Naive thymus-derived CD4-positive, alpha-beta T cell (primary cell): ENCODE measurements around the gene DNAH2. TPM values are rescaled to one million over a fixed set of nuclear protein-coding genes. Genes with fewer than 3 reads are reported as not detected.

Source experiments
- ATAC-seq: fragments of 150-1000 bp; cut with Tn5 transposase; 2 replicates; pipeline ENCODE4 v1.10.0; 2021; ENCODE audit warnings: mild to moderate bottlenecking, moderate library complexity
- CTCF ChIA-PET: fragments of 350-600 bp; sonication (Branson Sonifier 250); formaldehyde crosslinking; loops from one replicate; lab custom pipeline; 2021; ENCODE audit warnings: antibody characterized with exemption; lab: Charles Lee
- POLR2A ChIA-PET: fragments of 350-600 bp; sonication (Branson Sonifier 250); formaldehyde crosslinking; loops from one replicate; lab custom pipeline; 2021; ENCODE audit warnings: antibody characterized with exemption, inconsistent platforms; lab: Charles Lee
- DNase-seq, 9 donors: peaks; one replicate each; pipeline versions ENCODE4 v3.0.0 to v3.0.0-alpha.2; 2020 to 2022; ENCODE audit warnings: mixed read lengths in 1 of 9
- H3K27ac ChIP-seq: one replicate; pipeline ENCODE4 v1.7.0; 2013; ENCODE audit warnings: mild to moderate bottlenecking, low read depth, low read length, moderate library complexity
- H3K27me3 ChIP-seq, 2 donors: one replicate each; pipeline ENCODE4 v1.7.0; 2013; ENCODE audit warnings: low read length in 2 of 2, mild to moderate bottlenecking in 2 of 2, moderate library complexity in 2 of 2; ENCODE audit not compliant: control insufficient read depth in 2 of 2, insufficient read depth in 2 of 2
- H3K36me3 ChIP-seq, 3 experiments: 1 replicate in 2 of 3; 2 replicates in 1 of 3; pipeline ENCODE4 v1.7.0; 2013; ENCODE audit warnings: low read length in 3 of 3, mild to moderate bottlenecking in 3 of 3, moderate library complexity in 1 of 3; ENCODE audit not compliant: insufficient read depth in 3 of 3, control insufficient read depth in 2 of 3
- H3K4me1 ChIP-seq, 2 donors: one replicate each; pipeline ENCODE4 v1.7.0; 2013; ENCODE audit warnings: low read length in 2 of 2, mild to moderate bottlenecking in 2 of 2, moderate library complexity in 1 of 2; ENCODE audit not compliant: control insufficient read depth in 2 of 2, insufficient read depth in 2 of 2
- H3K4me3 ChIP-seq: 2 replicates; pipeline ENCODE4 v1.7.0; 2013; ENCODE audit warnings: mild to moderate bottlenecking, low read length
- H3K9me3 ChIP-seq, 3 experiments: 1 replicate in 2 of 3; 2 replicates in 1 of 3; pipeline ENCODE4 v1.7.0; 2013; ENCODE audit warnings: low read length in 3 of 3; ENCODE audit not compliant: control insufficient read depth in 2 of 3
- H3K27ac Mint-ChIP-seq, 9 donors: one replicate each; pipeline ENCODE4 v1.8.0; 2020 to 2022; ENCODE audit warnings: mixed read lengths in 9 of 9, mild to moderate bottlenecking in 8 of 9, moderate library complexity in 5 of 9, inconsistent platforms in 2 of 9
- H3K27me3 Mint-ChIP-seq, 5 donors: one replicate each; pipeline ENCODE4 v1.8.0; 2021 to 2022; ENCODE audit warnings: mixed read lengths in 5 of 5, mild to moderate bottlenecking in 1 of 5
- H3K36me3 Mint-ChIP-seq, 5 donors: one replicate each; pipeline ENCODE4 v1.8.0; 2020 to 2022; ENCODE audit warnings: mixed read lengths in 5 of 5, mild to moderate bottlenecking in 3 of 5, inconsistent platforms in 1 of 5
- H3K4me1 Mint-ChIP-seq, 7 donors: one replicate each; pipeline ENCODE4 v1.8.0; 2020 to 2022; ENCODE audit warnings: mixed read lengths in 7 of 7, mild to moderate bottlenecking in 3 of 7, inconsistent platforms in 1 of 7
- H3K4me3 Mint-ChIP-seq, 10 donors: one replicate each; pipeline ENCODE4 v1.8.0; 2020 to 2022; ENCODE audit warnings: mild to moderate bottlenecking in 10 of 10, mixed read lengths in 10 of 10, moderate library complexity in 6 of 10, inconsistent platforms in 2 of 10
- H3K9me3 Mint-ChIP-seq, 11 donors: one replicate each; pipeline ENCODE4 v1.8.0; 2020 to 2022; ENCODE audit warnings: mixed read lengths in 11 of 11, mild to moderate bottlenecking in 4 of 11, inconsistent platforms in 1 of 11, moderate library complexity in 1 of 11
- intact Hi-C, 2 donors: fragments of 100-400 bp; cut with micrococcal nuclease; formaldehyde crosslinking; loops; one replicate each; pipeline ENCODE4 v1.15.1; 2023
- polyA plus RNA-seq, 2 donors: library from polyadenylated mRNA; unstranded; fragments of 300-500 nt; fragmentation: Illumina TruSeq; gene quantifications; one replicate each; pipeline ENCODE4 v1.2.3, GENCODE V29; 2021
- total RNA-seq, 6 experiments: library from RNA in 5 of 6; stranded (reverse) in 5 of 6; gene quantifications; 1 replicate in 5 of 6; 2 replicates in 1 of 6; pipeline ENCODE4 v1.2.3 and lab custom pipeline; 2021 to 2026

Gene DNAH2
- total and polyA plus RNA-seq, 7 experiments from 2014 or later: 0.03 TPM; not detected in 6

DNA sequence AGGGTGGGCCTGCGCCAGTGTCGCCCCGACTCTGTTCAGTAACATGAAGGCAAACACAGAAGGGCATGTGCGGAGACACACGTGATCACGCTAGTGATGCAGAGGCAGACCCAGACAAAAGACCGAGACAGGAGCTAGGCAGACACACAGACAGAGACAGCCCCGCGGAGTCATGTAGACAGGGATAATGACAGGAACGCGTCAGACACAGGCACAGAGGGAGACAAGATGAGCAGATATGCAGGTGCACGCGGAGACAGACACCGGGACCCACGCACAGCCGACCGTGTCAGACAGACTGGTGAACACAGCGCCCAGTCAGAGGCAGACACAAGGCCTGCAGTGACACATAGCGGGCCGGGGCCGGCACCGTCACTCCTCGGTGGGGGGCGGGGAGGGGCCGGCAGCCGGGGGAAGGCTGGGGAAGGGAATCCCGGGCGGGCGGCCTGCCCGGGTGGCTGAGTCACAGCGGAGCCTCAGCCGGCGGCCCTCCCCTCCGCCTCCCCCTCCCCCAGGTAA, 123.9 kb downstream of the DNAH2 start:
- intact Hi-C loops: loop anchor here (5.0 to 10.0 kb wide), 5 partner anchors 224 to 1189 kb away; partner anchors contain the start of genes ACADVL (in 1 of the 2), C17orf100 (in 1 of the 2), DLG4 (in 1 of the 2) and FGF11 (in 1 of the 2)
- Mint-ChIP-seq H3K9me3 (peaks cover 0 to 13% (median 0%) of the 10 kb centered on the region in 11 donors), H3K4me1 (peaks cover 41 to 67% (median 55%) of the 10 kb centered on the region in 7 donors), H3K27ac (peak overlapping the region; percentile 90 to 100 (median 99)), H3K36me3 (peaks cover 0 to 10% (median 3%) of the 10 kb centered on the region in 5 donors), H3K4me3 (peak overlapping the region; percentile 85 to 99 (median 94)), H3K27me3 (peaks cover 0 to 2% (median 0%) of the 10 kb centered on the region in 5 donors)
- Histone ChIP-seq H3K4me1 (peaks cover 31 to 52% of the 10 kb centered on the region in 2 donors), H3K9me3 (no peaks in the 10 kb centered on the region), H3K27me3 (no peaks in the 10 kb centered on the region), H3K27ac (peak overlapping the region; percentile 100), H3K4me3 (peak overlapping the region; percentile 84), H3K36me3 (peaks cover 0 to 12% (median 0%) of the 10 kb centered on the region in 3 experiments)
- ATAC-seq: peak; percentile 48
- peak in 8 of 9 donors; percentile 71 to 98 (median 86) for DNase-seq
- ChIA-PET CTCF (interaction anchor here (0.6 to 1.4 kb wide), 4 partner anchors 16 to 98 kb away, joined by 3 to 5 read pairs (median 3); partner anchors contain the start of gene NAA38), POLR2A (interaction anchor here (0.8 to 6.2 kb wide), 6 partner anchors 8 to 603 kb away, joined by 3 to 86 read pairs (median 5); partner anchors contain the start of genes CYB5D1, KDM6B, NAA38 and TP53)

DNA sequence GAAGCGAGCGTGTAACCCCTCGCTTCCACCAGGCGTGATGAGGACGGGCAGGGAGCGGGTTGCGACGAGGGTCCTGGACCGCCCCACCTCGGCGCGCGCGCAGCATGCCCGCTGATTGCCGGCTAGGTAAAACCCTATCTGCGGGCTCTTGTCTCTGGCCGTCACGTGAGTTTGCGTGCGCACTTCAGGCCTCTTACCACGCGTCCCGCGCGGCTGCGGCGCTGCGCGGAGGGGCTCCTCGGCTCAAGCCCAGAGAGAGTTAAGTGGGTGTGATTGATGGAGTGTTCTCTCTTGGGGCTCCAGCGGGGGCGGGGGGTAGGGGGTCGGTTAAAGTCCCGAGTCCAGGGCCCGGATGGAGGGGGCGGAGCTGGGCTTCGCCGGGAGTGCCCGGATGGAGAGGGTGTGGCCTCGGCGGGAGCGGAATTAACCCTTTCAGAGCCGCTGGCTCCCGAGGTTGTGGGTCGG, 124.4 kb downstream of the DNAH2 start:
- Mint-ChIP-seq H3K4me1 (peaks cover 39 to 64% (median 51%) of the 10 kb centered on the region in 7 donors), H3K4me3 (peak overlapping the region; percentile 85 to 99 (median 94)), H3K9me3 (peaks cover 0 to 13% (median 0%) of the 10 kb centered on the region in 11 donors), H3K27ac (peak overlapping the region; percentile 90 to 100 (median 99)), H3K36me3 (peaks cover 0 to 10% (median 3%) of the 10 kb centered on the region in 5 donors), H3K27me3 (peaks cover 0 to 2% (median 0%) of the 10 kb centered on the region in 5 donors)
- intact Hi-C loops: loop anchor here (1.0 to 10.0 kb wide), 10 partner anchors 9 to 1190 kb away; partner anchors contain the start of genes ACADVL (in 1 of the 2), C17orf100 (in 1 of the 2), DLG4 (in 1 of the 2) and EIF5A (in 1 of the 2)
- peak; percentile 33 for ATAC-seq
- peak overlapping the region; percentile 84 for H3K4me3 ChIP-seq
- H3K4me1 ChIP-seq: peaks cover 26 to 48% of the 10 kb centered on the region in 2 donors
- DNase-seq: peak in 8 of 9 donors; percentile 77 to 91 (median 82)
- peaks cover 0 to 15% (median 0%) of the 10 kb centered on the region in 3 experiments for H3K36me3 ChIP-seq
- H3K27me3 ChIP-seq: no peaks in the 10 kb centered on the region
- ChIA-PET POLR2A (interaction anchor here (0.7 to 6.2 kb wide), 5 partner anchors 8 to 155 kb away, joined by 3 to 86 read pairs (median 4); partner anchors contain the start of genes CYB5D1, KDM6B, NAA38 and TP53), CTCF (interaction anchor here (0.6 to 1.4 kb wide), 5 partner anchors 15 to 148 kb away, joined by 3 to 4 read pairs (median 3); partner anchors contain the start of gene NAA38)
- H3K9me3 ChIP-seq: no peaks in the 10 kb centered on the region
- H3K27ac ChIP-seq: peak overlapping the region; percentile 100

DNA sequence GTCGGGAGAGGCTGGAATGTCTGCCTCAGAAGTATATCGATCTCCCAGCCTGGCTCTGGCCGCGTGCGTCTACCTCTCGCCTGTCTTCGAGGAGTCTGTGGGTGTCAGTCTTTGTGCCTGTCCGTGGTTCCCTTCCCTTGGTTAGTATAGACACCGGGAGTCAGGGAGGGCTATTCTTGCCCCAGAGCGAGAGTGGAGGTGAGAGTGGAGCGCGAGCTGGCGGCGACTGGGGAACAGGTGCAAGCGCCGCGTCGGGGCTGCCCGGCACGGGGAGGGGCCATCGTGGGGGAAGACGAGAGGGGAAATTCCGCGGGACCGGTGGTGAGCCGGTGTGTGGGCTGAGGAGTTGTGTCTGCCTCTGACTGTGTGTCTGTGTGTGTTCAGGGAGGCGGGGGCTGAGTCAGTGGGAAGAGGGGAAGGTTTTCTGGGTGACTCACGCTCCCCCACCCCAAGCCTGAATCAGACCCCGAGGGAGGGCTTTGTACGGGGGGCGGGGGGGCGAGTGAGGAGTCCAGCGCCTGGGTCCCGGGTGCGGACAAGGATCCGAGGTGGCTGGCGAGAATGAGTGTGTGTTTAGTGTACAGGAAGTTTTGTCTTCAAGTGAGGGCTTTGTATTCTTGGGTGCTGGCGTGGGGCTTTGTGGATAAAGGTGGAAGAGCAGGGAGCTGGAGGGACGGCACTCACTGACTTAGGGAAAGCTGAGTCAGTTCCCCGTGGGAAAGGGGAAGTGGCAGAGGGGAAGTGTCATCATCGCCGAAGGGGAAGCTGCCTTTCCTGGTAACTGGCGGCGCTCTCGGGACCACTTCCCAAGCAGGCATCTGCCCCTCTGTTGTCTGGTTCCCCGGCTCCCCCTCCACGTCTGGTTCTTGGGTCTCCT, 125.1 kb downstream of the DNAH2 start:
- intact Hi-C loops: loop anchor here (1.0 to 10.0 kb wide), 11 partner anchors 9 to 1190 kb away; partner anchors contain the start of genes ACADVL (in 1 of the 2), C17orf100 (in 1 of the 2), DLG4 (in 1 of the 2) and EIF5A (in 1 of the 2)
- Histone ChIP-seq H3K4me3 (peak overlapping the region; percentile 84), H3K36me3 (peaks cover 0 to 21% (median 0%) of the 10 kb centered on the region in 3 experiments), H3K4me1 (peaks cover 20 to 41% of the 10 kb centered on the region in 2 donors), H3K9me3 (no peaks in the 10 kb centered on the region), H3K27me3 (no peaks in the 10 kb centered on the region), H3K27ac (peak overlapping the region; percentile 100)
- DNase-seq: peak; percentile 84 to 98 (median 91)
- Mint-ChIP-seq H3K27ac (peak overlapping the region; percentile 90 to 100 (median 99)), H3K9me3 (peaks cover 0 to 13% (median 0%) of the 10 kb centered on the region in 11 donors), H3K36me3 (peaks cover 0 to 10% (median 3%) of the 10 kb centered on the region in 5 donors), H3K27me3 (peaks cover 0 to 2% (median 0%) of the 10 kb centered on the region in 5 donors), H3K4me1 (peaks cover 32 to 57% (median 45%) of the 10 kb centered on the region in 7 donors), H3K4me3 (peak overlapping the region; percentile 85 to 99 (median 94))
- CTCF ChIA-PET: interaction anchor here (0.8 to 1.4 kb wide), 4 partner anchors 9 to 147 kb away, joined by 3 to 7 read pairs (median 4); partner anchors contain the start of gene NAA38
- POLR2A ChIA-PET: interaction anchor here (0.5 to 6.2 kb wide), 10 partner anchors 9 to 295 kb away, joined by 3 to 86 read pairs (median 4); partner anchors contain the start of genes CYB5D1, KDM6B, NAA38 and TP53
- ATAC-seq: peak; percentile 66

DNA sequence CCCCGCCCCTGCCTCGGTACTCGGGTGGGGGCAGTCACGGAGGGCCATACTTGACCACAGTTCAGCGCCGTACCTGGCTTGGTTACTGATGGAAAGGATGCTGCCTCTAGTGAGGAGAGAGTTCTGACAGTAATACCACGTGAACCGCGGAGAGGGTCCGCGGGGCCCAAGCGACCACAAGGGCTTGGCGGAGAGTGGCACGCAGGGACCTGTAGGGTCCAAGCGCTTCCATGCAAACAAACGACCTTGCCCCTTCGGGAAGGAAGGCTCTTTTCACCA, 125.7 kb downstream of the DNAH2 start:
- Mint-ChIP-seq H3K27me3 (peaks cover 0 to 2% (median 0%) of the 10 kb centered on the region in 5 donors), H3K4me3 (peak overlapping the region; percentile 85 to 99 (median 94)), H3K36me3 (peaks cover 0 to 10% (median 3%) of the 10 kb centered on the region in 5 donors), H3K4me1 (peaks cover 29 to 54% (median 41%) of the 10 kb centered on the region in 7 donors), H3K9me3 (peaks cover 0 to 13% (median 0%) of the 10 kb centered on the region in 11 donors), H3K27ac (peak overlapping the region; percentile 90 to 100 (median 99))
- H3K27ac ChIP-seq: peak overlapping the region; percentile 100
- peak overlapping the region; percentile 84 for H3K4me3 ChIP-seq
- peaks cover 20 to 38% of the 10 kb centered on the region in 2 donors for H3K4me1 ChIP-seq
- ChIA-PET CTCF (interaction anchor here (1.1 to 1.3 kb wide), 2 partner anchors 8 to 16 kb away, joined by 4 to 7 read pairs; no protein-coding TSS in a partner anchor), POLR2A (interaction anchor here (0.5 to 6.2 kb wide), 7 partner anchors 8 to 295 kb away, joined by 3 to 86 read pairs (median 4); partner anchors contain the start of genes CYB5D1, KDM6B and NAA38)
- no peaks in the 10 kb centered on the region for H3K27me3 ChIP-seq
- DNase-seq (peak in 4 of 9 donors; percentile 42 to 66 (median 56)), ATAC-seq (no peak)
- intact Hi-C loops: loop anchor here (1.0 to 10.0 kb wide), 9 partner anchors 8 to 1191 kb away; partner anchors contain the start of genes ACADVL (in 1 of the 2), C17orf100 (in 1 of the 2), DLG4 (in 1 of the 2) and EIF5A (in 1 of the 2)
- no peaks in the 10 kb centered on the region for H3K9me3 ChIP-seq
- peaks cover 0 to 25% (median 0%) of the 10 kb centered on the region in 3 experiments for H3K36me3 ChIP-seq

DNA sequence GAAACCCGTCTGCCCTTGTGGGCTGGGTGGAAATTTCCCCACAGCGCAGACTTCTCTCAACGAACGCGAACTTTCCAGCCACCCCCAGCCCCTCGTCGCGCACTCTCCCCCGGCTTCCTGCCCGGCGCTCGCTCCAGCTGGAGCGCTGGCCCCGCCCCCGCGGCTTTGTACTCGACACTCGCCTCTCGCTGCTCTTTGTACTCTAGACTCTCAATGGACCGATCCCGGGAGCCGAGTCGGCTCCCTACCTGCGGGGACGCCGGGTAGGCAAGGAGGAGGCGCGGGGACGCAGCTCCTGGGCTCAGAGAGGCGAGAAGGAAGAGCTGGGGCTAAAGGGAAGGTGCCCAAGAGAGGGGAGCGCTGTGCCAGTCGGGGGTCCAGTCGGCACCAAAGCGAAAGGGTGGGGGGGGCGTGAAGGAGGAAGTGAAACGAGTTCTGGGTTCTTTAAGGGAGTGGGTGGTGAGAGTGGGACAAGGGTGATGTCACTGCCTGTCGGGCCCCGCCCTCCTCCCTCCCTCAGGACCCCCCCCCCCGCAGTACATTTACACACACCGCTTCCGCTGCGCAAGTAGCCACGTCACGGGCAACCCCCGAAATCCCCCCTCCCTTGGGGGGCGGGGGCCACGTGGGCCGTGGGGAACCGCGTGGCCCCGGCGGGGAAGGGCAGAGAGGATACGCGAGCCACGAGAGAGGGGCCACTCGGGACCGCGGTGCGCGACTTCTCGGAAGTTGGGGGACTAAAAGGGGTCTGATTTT, 126.2 kb downstream of the DNAH2 start:
- no peaks in the 10 kb centered on the region for H3K27me3 ChIP-seq
- peaks cover 27 to 49% (median 37%) of the 10 kb centered on the region in 7 donors for H3K4me1 Mint-ChIP-seq
- H3K36me3 Mint-ChIP-seq: peaks cover 0 to 10% (median 3%) of the 10 kb centered on the region in 5 donors
- ATAC-seq (peak; percentile 50), DNase-seq (peak; percentile 87 to 94 (median 91))
- H3K4me3 ChIP-seq: peak overlapping the region; percentile 84
- H3K4me3 Mint-ChIP-seq: peak overlapping the region; percentile 85 to 99 (median 94)
- POLR2A ChIA-PET: interaction anchor here (0.5 to 6.2 kb wide), 7 partner anchors 8 to 296 kb away, joined by 3 to 86 read pairs (median 4); partner anchors contain the start of genes CYB5D1, KDM6B and NAA38
- CTCF ChIA-PET: interaction anchor here (1.1 to 1.3 kb wide), 2 partner anchors 8 to 16 kb away, joined by 4 to 7 read pairs; no protein-coding TSS in a partner anchor
- H3K27me3 Mint-ChIP-seq: peaks cover 0 to 2% (median 0%) of the 10 kb centered on the region in 5 donors
- H3K4me1 ChIP-seq: peaks cover 17 to 34% of the 10 kb centered on the region in 2 donors
- H3K27ac Mint-ChIP-seq: peak overlapping the region; percentile 90 to 100 (median 99)
- no peaks in the 10 kb centered on the region for H3K9me3 ChIP-seq
- H3K27ac ChIP-seq: peak overlapping the region; percentile 100
- intact Hi-C loops: loop anchor here (1.0 to 10.0 kb wide), 18 partner anchors 8 to 1191 kb away; partner anchors contain the start of genes NAA38 (in 2 of the 2), POLR2A (in 2 of the 2), ACADVL (in 1 of the 2) and ALOXE3 (in 1 of the 2)
- peaks cover 0 to 28% (median 0%) of the 10 kb centered on the region in 3 experiments for H3K36me3 ChIP-seq
- peaks cover 0 to 13% (median 0%) of the 10 kb centered on the region in 11 donors for H3K9me3 Mint-ChIP-seq
